HG03520 (cell line): ENCODE results near the gene MICALL1.
"Not testable (repeated sequence)": the region's sequence is repeated elsewhere in the genome, so short reads cannot be mapped to it uniquely, and the experiment has no call there.

Experiments
- ATAC-seq: cut with Tn5 transposase; IDR thresholded peaks from one replicate; pipeline ENCODE4 v1.9.1; 2021; ENCODE audit warnings: mild to moderate bottlenecking, moderate library complexity; ENCODE audit not compliant: unreplicated experiment

MICALL1 gene

DNA sequence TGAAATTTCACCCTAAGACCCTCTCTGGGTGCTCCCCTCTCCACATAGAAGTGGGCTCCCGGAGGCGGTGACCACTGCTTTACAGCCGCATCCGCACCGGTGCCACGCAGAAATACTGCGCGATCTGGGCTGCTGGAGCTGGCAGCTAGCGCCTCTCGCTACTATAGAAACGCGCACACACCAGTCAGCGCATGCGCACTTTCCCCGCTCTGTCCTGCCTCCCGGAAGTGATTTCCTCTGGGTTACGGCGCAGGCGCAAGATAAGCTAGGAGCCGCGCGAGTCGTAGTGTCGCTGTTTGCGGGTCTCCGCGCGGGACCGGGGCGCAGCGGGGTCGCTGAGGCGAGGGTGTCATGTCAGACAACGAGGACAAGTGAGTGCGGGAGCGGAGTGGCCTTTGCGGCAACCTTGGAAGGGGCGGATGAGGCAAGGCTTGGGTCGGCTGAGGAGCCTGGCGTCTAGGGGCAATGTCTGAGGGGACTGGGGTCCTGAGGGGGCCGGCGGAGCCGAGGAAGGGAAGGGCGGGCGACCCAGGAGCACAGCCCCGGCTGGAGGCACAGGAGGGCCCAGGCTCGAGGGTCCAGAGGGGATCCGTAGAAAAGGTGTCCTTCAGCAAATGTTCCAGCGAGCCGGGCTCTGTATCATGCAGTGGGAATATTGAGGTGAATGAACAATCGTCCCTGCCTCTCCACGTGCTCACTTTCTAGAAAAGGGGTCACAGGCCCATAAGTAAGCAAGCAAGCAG lies 47.5 kb downstream of the MICALL1 start, which contains the start of the genes C22orf23 and POLR2F:
TSS of gene C22orf23 (minus strand) at position 165 of the 743 bp plus-strand sequence. CDS start 452 bp downstream, outside the sequence.
TSS of gene POLR2F (plus strand) at position 263 of the 743 bp plus-strand sequence. CDS start at position 352, 89 bp downstream.
- ATAC-seq: peak; percentile 75

DNA sequence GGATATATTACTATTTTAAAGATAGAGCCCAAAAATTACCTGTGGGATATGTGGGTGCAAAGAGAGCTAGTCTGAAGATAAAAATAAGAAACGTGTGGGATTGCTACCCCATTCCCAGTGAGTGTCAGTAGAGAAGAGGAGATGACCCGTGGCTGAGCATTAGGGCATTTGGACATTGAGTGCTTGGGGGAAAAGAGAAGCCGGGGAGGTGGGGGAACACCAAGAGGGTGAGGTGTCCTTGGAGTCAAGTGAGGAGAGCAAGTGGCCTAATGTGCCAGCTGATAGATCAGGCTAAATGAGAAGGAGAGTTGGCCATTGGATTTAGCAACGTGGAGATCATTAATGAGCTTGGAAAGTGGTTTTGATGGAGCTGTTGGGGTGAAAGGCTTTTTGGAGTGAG lies 48.6 kb downstream of the MICALL1 start:
- ATAC-seq: no peak

DNA sequence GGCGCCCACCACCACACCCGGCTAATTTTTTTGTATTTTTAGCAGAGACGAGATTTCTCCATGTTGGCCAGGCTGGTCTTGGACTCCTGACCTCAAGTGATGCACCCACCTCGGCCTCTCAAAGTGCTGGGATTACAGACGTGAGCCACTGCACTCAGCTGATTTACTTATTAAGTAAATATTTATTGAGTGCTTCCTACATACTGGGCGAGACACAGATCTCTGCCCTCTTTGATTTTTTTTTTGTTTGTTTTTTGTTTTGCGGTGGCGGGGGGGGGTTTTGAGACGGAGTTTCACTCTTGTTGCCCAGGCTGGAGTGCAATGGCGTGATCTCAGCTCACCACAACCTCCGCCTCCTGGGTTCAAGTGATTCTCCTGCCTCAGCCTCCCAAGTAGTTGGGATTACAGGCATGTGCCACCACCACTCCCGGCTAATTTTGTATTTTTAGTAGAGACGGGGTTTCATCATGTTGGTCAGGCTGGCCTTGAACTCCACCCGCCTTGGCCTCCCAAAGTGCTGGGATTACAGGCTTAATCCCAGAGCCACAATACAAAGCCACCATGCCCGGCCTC lies 49.8 kb downstream of the MICALL1 start:
- not testable (repeated sequence) for ATAC-seq

DNA sequence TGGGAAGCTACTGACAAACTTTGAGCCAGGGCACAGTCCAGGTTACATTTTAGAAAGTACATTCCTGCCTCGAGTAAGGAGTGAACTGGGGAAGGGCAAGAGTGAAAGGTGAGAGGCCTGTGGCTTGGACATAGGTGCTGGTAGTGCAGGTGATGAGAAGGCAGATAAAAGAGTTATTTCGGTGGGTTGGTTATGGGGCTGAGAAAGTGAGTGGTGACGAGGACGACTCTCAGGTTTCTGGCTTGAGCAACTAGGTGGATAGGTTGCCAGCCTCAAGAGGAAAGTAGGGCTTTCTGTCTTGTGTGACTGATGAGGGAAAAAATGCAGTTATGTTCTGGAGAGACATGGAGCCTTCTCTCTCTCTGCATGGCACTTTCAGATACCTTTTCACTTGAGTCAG lies 51.1 kb downstream of the MICALL1 start:
- no peak for ATAC-seq

DNA sequence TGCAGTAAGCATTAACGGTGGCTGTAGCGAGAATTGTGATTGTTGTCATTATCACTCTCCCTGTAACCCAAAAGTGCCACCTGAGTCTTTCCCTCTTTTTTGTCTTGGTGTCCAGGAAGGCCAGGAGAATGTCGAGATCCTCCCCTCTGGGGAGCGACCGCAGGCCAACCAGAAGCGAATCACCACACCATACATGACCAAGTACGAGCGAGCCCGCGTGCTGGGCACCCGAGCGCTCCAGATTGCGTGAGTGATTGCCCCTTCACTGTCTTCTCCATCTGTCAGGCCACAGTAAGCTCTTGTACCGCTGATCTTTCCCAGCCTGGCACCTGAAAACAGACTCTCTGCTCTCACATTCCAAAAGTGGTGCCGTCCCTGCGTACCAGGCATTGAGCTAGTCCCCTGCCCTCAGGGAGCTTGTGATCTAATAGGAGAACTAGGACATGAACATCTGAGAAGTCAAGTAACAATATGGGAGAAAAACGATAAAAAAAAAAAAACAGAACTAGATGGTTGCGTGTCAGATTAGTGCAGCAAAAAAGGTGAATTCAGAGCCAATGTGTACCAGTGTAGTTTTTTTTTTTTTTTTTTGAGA lies 53.2 kb downstream of the MICALL1 start:
- ATAC-seq: no peak

DNA sequence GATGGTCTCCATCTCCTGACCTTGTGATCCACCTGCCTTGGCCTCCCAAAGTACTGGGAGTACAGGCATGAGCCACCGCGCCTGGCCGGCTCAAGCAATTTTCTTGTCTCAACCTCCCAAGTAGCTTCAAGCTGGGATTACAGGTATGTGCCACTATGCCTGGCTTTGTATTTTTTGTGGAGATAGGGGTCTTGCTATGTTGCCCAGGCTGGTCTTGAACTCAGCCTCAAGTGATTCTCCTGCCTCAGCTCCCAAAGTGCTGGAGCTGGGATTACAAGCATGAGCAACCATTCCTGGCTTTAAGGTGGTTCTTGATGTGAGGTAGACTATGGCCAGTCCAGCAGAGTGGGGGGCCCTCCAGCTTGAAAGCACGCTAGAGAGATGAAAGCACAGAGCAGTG lies 55.0 kb downstream of the MICALL1 start:
- no peak for ATAC-seq

DNA sequence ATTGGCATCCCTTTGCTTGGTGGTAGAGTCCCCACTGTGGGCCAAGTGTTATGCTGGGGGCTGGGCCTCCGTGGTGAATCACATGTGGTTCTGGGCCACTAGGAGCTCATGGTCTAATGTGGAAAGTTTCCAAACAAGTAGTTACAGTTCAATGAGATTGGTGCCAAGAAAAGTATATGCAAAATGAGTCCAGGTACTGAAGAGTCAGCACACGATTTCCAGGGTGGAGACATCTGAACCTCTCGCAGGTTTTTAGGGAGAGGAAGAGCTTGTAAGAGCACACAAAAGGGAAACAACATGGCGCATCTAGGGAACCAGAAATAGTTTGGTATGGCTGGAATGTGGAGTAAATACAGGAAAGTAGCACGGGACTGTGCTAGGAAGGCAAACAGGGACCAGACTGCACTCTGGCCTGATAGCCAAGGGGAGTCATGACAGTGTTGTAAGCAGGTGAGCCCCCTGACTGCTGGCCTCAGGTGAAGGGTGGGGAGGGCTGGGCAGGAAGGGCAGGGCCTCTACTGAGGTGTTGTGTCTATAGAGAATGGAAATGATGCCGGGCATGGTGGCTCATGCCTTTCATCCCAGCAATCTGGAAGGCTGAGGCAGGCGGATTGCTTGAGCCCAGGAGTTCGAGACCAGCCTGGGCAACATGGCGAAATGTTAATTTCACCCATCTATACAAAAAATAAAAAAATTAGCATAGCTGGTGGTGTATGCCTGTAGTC lies 60.0 kb downstream of the MICALL1 start:
- ATAC-seq: no peak

DNA sequence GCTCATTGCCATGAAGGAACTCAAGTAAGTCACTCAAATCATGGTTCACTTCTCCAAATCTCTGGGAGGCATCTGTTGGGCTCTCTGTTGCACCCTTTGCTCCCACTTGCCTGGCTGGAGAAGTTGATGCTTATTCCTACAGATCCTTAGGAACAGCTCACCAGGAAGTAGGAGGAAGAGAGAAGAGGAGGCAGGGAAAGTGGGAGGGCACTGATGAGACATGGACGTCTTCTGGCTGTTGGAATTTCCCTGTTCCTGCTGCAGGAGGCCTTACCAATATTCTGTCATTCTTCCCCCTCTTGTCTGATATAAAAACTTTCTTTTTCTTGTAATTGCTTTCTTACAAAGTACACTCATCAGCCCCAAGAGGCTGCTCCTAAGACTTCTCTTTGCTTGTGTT lies 61.0 kb downstream of the MICALL1 start:
- ATAC-seq: no peak

DNA sequence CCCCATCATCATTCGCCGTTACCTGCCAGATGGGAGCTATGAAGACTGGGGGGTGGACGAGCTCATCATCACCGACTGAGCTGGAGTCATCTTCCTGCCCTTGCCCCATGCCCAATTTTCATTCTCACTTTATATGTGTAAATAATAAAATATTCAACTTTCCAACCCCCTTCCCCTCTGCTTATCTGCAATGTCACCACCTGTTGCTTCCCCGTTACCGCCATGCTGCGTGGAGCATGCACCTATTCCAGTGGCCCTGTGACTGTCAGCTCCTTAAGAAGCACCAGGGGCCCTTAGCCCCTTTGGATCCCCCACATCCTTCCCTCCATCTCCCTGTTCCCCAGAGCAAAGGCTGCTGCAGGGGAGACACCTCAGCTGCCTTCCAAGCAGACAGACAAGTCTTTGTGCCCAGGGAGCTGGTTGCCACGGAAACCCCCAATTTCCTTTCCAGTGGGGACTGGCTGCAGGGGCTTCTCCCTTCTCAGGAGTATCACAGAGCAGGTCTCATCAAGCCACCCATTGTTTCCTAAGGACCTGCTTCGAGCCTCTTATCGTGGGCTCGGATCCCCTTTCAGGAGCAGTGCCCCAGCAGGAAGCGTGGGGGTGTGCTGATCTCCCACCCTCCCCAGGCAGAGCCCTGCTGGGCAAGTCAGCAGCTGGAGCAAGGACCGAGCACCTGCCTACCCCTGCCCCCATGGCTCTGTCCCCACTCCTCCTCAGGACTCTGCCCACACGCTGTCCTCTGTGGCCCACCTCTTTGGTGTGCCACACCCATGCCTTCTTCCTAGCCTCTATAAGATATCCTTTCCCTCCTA lies 61.7 kb downstream of the MICALL1 start:
- no peak for ATAC-seq

DNA sequence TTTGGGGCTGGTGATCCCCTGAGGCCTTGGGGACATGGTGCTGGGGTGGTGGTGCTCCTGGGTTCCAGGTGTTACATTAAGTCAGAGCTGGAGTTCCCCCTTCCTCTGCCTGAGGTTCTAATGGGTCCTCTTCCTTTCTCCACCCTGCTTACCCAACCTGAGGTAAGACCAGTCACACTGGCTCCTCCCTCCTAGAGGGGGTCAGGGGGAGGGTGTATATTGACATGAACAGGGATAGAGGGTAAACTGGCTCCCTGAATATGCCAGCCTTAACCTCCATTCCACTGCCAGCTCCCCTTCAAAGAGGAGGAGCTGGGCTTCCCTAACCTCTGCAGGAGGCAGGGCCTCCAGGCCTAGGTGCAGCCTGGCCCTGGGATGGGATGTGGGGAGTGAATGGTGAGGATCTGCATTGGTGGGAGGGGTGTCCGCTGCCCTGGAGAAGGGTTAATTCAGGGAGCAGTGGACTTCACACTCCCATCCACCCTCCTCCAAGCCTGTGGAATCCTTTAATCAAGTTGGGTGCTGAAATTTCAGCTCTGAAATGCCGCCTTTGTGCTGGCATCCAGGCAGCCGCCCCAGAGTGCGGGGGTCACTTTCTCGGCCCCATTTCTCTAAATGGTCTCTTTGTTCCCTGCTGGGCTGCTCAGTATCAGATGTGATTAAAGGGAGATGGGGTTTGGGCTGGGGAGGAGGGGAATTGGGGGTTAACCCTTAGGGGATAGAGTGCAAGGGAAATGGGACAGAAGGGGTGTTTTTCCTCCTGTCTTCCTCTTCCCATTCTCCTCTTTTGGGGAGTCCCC lies 62.6 kb downstream of the MICALL1 start:
- no peak for ATAC-seq

DNA sequence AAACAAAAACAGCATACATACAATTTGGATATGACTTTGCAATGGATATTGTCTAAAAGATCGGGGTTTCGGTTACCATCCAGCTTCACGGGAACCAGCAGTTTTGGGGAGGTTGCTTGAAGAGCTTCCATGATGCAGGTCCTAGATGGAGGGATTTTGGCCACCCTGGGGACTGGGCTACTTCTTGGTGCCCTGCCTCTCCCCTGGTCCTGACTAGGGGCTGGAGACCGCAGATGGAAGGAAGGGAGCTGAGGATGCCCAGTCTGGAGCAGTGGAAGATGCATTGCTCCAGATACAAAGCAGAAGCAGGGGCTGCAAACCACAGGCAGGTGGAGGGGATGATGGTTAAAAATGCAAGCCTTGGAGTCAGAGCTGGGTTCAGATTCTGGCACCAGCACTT lies 64.8 kb downstream of the MICALL1 start:
- ATAC-seq: no peak

DNA sequence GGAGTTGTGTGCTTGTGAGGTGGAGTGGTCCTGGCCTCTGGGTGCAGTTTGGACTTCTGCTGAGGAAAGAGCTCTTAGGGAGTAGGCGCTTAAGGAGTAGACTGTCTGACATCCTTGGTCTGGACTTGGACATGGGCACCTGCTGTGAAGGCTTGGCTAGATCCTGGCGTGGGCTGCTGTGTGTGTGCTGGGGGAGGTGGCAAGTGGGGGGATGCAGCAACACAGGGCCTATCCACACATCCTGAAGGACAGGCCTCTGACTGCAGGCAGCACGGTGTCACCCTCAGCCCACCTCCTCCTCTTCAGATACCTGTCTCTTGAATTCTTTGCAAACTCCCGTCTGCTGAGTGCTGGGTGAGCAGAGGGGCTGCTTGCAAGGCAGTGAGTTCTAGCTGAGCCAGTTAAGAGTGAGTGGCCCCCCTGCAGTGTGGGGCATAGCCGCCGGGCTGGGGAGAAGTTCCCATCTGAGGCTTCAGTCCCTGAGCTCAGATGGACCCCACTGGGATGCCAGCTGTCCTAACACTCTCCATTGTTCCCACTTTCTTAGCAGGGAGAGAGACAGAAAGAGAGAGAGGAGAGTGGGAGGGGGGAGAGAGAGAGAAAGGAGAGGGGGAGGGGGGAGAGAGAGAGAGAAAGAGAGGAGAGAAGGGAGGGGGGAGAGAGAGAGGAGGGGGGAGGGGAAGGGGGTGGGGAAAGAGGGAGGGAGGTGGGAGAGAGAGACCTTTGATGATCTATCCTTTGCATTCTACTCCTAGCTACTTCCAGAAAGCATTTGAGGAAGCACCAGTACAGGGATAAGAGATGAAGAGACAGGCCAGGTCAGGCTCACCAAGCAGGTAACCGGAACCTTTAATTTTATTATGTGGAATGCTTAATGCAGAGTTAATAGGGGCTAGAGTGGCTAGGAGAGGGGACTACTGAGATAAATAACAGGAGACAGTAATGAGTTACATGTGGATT lies 65.7 kb downstream of the MICALL1 start:
- ATAC-seq: no peak

DNA sequence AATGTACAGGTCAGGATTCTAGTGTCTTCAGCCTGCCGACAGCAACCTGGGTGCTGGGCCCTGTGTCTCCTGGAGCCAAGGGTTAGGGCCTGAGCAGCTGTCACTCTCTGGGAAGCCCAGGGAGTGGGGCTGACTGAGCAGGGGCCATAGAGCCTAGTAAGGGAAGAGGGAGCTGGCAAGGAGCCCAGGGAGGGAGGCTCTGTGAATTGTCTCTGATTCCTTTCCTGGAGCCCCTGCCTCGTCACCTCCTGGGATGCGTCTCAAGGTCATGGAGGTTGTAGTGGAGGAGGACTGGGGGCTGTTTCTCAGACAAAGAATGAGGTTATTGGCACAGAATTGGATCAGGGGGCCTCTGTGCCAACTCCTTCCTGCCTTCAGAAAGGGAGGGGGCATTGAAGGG lies 66.4 kb downstream of the MICALL1 start:
- ATAC-seq: no peak

DNA sequence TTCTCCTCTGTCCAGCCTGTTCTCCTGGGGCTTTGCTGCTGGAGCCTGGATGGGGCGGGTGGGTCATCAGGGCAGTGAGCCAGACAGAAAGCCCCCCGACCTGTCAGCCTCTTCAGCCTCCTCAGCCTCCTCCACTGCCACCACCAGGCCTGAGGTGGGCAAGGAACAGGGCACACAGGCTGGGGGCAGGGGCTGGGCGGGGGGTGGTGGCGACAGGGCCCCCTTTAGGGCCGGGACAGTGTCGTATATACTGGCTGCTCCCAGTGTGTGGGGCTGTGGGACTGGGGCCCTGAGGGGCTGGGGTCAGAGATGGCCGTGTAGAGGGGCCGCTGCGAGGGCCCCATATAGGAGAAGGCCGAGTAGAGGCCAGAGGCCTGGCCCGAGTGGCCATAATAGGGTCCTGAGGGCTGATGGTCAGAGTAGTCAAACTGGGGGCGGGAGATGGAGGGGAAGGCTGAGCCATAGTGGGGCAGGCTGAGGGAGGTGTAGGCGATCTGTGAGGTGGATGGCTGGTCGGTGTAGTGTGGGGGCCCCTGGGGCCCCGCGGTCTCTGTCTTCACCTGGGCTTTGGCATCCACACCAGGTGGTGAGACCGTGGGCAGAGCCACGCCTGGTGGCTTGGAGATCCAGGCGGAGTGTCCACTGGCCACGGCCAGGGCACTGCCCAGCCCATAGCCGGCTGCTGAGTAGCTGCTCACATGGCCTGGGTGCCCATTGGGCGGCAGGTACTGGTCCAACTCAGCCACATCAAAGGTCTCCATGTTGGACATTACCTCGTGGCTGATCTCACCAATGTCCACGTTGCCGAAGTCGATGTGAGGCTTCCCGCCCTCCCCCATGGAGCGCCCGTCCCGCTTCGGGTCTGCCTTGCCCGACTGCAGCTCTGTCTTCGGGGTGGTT lies 67.4 kb downstream of the MICALL1 start:
- no peak for ATAC-seq

DNA sequence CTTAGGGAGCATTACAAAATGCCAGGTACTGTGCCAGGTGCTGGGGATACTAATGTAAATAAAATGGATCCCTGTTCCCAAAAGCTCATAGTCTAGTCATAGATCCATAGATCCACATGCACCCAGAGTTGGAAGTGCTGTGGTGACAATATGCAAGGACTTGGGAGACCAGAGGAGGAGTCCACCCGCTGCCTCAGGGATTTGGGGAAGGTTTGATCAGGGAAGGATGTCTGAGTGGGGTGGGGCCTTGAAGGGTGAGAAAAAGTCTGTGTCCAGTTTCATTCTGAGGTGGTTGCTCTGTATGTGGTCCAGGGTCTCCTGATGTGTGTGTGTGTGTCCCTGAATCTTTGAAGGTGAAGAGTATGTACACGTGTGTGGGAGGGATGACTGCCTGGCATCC lies 69.1 kb downstream of the MICALL1 start:
- ATAC-seq: no peak

DNA sequence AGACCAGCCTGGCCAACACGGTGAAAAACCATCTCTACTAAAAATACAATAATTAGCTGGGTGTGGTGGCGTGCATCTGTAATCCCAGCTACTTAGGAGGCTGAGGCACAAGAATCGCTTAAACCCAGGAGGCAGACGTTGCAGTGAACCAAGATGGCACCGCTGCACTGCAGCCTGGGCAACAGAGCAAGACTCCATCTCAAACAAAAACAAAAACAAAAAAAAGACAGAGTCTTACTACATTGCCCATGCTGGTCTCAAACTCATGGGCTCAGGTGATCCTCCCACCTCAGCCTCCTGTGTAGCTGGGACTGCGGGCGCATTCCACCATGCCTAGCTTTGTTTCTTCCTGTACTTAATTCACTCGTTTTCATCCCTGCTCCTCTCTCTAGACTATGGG lies 69.9 kb downstream of the MICALL1 start:
- ATAC-seq: not testable (repeated sequence)

DNA sequence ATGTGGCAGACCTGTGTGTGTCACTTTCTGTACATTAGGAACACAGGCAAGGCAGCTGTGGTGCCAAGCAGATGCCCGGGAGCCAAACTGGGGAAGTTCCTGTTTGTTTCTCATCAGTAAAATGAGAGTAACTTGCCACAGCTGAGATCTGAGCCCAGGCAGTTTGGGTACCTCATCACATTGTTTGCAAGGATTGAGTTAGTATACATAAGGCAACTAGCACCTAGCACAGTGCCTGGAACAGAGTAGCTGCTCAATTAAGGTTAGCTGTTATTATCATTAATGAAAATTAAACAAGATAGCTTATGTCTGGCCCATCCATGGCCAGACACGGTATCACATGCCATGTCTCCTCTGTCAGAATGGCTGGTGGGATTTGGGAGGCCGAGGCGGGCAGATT lies 70.5 kb downstream of the MICALL1 start:
- ATAC-seq: no peak

DNA sequence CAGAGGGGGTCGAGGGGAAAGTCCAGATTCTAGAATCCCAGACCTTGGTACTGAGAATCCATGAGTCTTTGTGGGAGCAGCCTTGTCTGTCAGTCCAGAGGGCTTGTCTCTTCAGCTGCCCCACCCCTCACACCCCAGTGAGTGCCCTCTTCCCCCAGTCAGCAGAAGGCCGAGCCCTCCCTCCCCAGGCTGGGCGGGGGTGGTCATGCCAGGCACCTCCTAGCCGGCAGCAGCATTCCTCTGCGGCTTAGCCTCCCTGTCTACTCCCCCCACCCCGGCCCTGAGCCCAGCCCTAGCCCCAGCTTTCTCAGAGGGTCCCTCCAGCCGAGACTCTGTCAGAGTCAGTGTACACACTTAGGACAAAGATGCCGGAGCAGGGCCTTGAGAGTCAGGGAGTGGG lies 73.7 kb downstream of the MICALL1 start:
- ATAC-seq: no peak
